HepG2 (cell line): ENCODE measurements around the gene ARHGEF7. TPM values are rescaled to one million over a fixed set of nuclear protein-coding genes. Genes with fewer than 3 reads are reported as not detected.

ENCODE experiments used
- ATAC-seq: fragments of 200-7000 bp; cut with Tn5 transposase; 3 replicates; pipeline ENCODE4 v1.9.1; 2020; ENCODE audit warnings: mild to moderate bottlenecking, moderate library complexity
- BruUV-seq: library from RNA; stranded (reverse); fragments of 400-500 nt; replicated peaks from 2 replicates; lab custom pipeline; 2021; lab: Mats Ljungman, UMichigan
- CTCF ChIA-PET: fragments of 300-600 bp; formaldehyde crosslinking; extraction: SDS; loops from one replicate; lab custom pipeline; 2021; ENCODE audit warnings: low total read pairs, inconsistent platforms, low intra/inter-chr PET ratio; lab: Yijun Ruan, JAX
- POLR2A ChIA-PET: fragments of 350-600 bp; sonication (Branson Sonifier 250); formaldehyde crosslinking; loops from one replicate; lab custom pipeline; 2020; ENCODE audit warnings: antibody characterized with exemption, inconsistent platforms; lab: Yijun Ruan, JAX
- DNase-seq: peaks from one replicate; pipeline ENCODE4 v3.0.0-alpha.2; 2015; ENCODE audit warnings: low spot score
- FAIRE-seq: peaks from 3 replicates; lab custom pipeline; 2011; peaks lifted over from hg19 to GRCh38; lab: Jason Lieb, UNC
- H2AFZ ChIP-seq: one replicate; pipeline ENCODE4 v1.6.1; 2011; ENCODE audit warnings: low read length, inconsistent platforms
- H3K27ac ChIP-seq: fragments of 300-600 bp; 3 replicates; pipeline ENCODE4 v1.8.0; 2011; ENCODE audit warnings: mixed run types, mild to moderate bottlenecking, mixed read lengths, low read length, inconsistent platforms; ENCODE audit not compliant: insufficient read depth; ENCODE audit errors: extremely low read length
- H3K27me3 ChIP-seq, 2 experiments: fragments of 200-600 bp in 1 of 2; 2 replicates in 1 of 2; 3 replicates in 1 of 2; pipeline versions ENCODE4 v1.6.0 to v1.8.0; 2011; ENCODE audit warnings: low read length in 2 of 2, mild to moderate bottlenecking in 2 of 2, moderate library complexity in 2 of 2, inconsistent platforms in 1 of 2; ENCODE audit not compliant: insufficient read depth in 2 of 2, control insufficient read depth in 1 of 2
- H3K36me3 ChIP-seq, 2 experiments: fragments of 200-600 bp in 1 of 2; replicated peaks in 1 of 2; 2 replicates in 1 of 2; 3 replicates in 1 of 2; pipeline versions ENCODE4 v1.5.1 to v1.8.0; 2011; ENCODE audit warnings: low read length in 2 of 2, inconsistent platforms in 1 of 2; ENCODE audit not compliant: insufficient read depth in 2 of 2, control insufficient read depth in 1 of 2
- H3K4me1 ChIP-seq: 2 replicates; pipeline ENCODE4 v1.5.1; 2012; ENCODE audit warnings: low read length, inconsistent platforms; ENCODE audit not compliant: insufficient read depth
- H3K4me2 ChIP-seq: 2 replicates; pipeline ENCODE4 v1.6.0; 2011; ENCODE audit warnings: low read depth, low read length, inconsistent platforms
- H3K4me3 ChIP-seq, 3 experiments: fragments of 200-600 bp in 1 of 3; sonication (generic), shearing (Covaris generic) in 1 of 3; replicated peaks in 1 of 3; 2 replicates each; pipeline ENCODE4 v1.5.1; 2011 to 2016; ENCODE audit warnings: low read length in 3 of 3, inconsistent platforms in 2 of 3, low read depth in 2 of 3, mild to moderate bottlenecking in 2 of 3, control low read depth in 1 of 3, mixed read lengths in 1 of 3; ENCODE audit not compliant: insufficient read depth in 1 of 3
- H3K79me2 ChIP-seq: one replicate; pipeline ENCODE4 v1.6.1; 2011; ENCODE audit warnings: low read length, inconsistent platforms; ENCODE audit not compliant: insufficient read depth
- H3K9ac ChIP-seq: 2 replicates; pipeline ENCODE4 v1.6.0; 2011; ENCODE audit warnings: mild to moderate bottlenecking, low read depth, low read length, inconsistent platforms; ENCODE audit not compliant: insufficient read depth
- H3K9me3 ChIP-seq: 2 replicates; pipeline ENCODE4 v1.5.1; 2012; ENCODE audit warnings: mild to moderate bottlenecking, low read length
- H4K20me1 ChIP-seq: 2 replicates; pipeline ENCODE4 v1.6.0; 2011; ENCODE audit warnings: inconsistent platforms, mild to moderate bottlenecking, low read length, moderate library complexity; ENCODE audit not compliant: insufficient read depth
- BHLHE40 ChIP-seq: IDR thresholded peaks from 2 replicates; pipeline ENCODE4 v1.6.1; 2011; ENCODE audit warnings: low read length, improper control_type of control experiment
- DR1 ChIP-seq: sonication (generic); formaldehyde crosslinking; IDR thresholded peaks from 2 replicates; pipeline ENCODE4 v1.8.0; 2021; ENCODE audit warnings: mild to moderate bottlenecking, missing genetic modification reagents, inconsistent platforms
- MEF2D ChIP-seq: sonication (generic); formaldehyde crosslinking; IDR thresholded peaks from 2 replicates; pipeline ENCODE4 v1.5.1; 2020; ENCODE audit warnings: mild to moderate bottlenecking, missing genetic modification reagents
- MNT ChIP-seq: fragments of 450-650 bp; IDR thresholded peaks from 2 replicates; pipeline ENCODE4 v1.6.1; 2016
- ONECUT2 ChIP-seq: sonication (generic); formaldehyde crosslinking; IDR thresholded peaks from 2 replicates; pipeline ENCODE4 v1.4.0; 2020; ENCODE audit warnings: missing genetic modification reagents
- SOX6 ChIP-seq, 2 experiments: fragments of 450-650 bp in 1 of 2; sonication (generic) in 1 of 2; formaldehyde crosslinking in 1 of 2; IDR thresholded peaks; 2 replicates each; pipeline versions ENCODE4 v1.4.0 to v1.6.1; 2017 to 2020; ENCODE audit warnings: antibody characterized with exemption in 1 of 2, mild to moderate bottlenecking in 1 of 2, missing genetic modification reagents in 1 of 2
- TEF ChIP-seq: sonication (generic); formaldehyde crosslinking; IDR thresholded peaks from 2 replicates; pipeline ENCODE4 v1.5.0; 2020; ENCODE audit warnings: missing genetic modification reagents
- XRCC5 ChIP-seq: fragments of 200-400 bp; formaldehyde crosslinking; optimal IDR thresholded peaks from 2 replicates; pipeline ENCODE3; 2017; ENCODE audit warnings: mild to moderate bottlenecking, low read length
- ZFP41 ChIP-seq: sonication (generic); formaldehyde crosslinking; IDR thresholded peaks from 2 replicates; pipeline ENCODE4 v1.4.0; 2020; ENCODE audit warnings: mild to moderate bottlenecking, missing genetic modification reagents, borderline replicate concordance
- ZNF101 ChIP-seq: sonication (generic); formaldehyde crosslinking; IDR thresholded peaks from 2 replicates; pipeline ENCODE4 v1.4.0; 2020; ENCODE audit warnings: mild to moderate bottlenecking, low read depth, missing genetic modification reagents, borderline replicate concordance
- ZNF142 ChIP-seq: sonication (generic); formaldehyde crosslinking; IDR thresholded peaks from 2 replicates; pipeline ENCODE4 v1.4.0; 2020; ENCODE audit warnings: missing genetic modification reagents
- ZNF251 ChIP-seq: sonication (generic); formaldehyde crosslinking; IDR thresholded peaks from 2 replicates; pipeline ENCODE4 v1.9.0; 2021; ENCODE audit warnings: mild to moderate bottlenecking, missing genetic modification reagents
- ZNF274 ChIP-seq: sonication (generic); formaldehyde crosslinking; IDR thresholded peaks from 2 replicates; pipeline ENCODE4 v1.5.1; 2020; ENCODE audit warnings: mild to moderate bottlenecking, missing genetic modification reagents
- ZNF496 ChIP-seq: sonication (generic); formaldehyde crosslinking; IDR thresholded peaks from 2 replicates; pipeline ENCODE4 v1.8.1; 2023; ENCODE audit warnings: mild to moderate bottlenecking, moderate library complexity, missing genetic modification reagents; ENCODE audit not compliant: insufficient replicate concordance
- ZNF576 ChIP-seq: sonication (generic); formaldehyde crosslinking; IDR thresholded peaks from 2 replicates; pipeline ENCODE4 v1.4.0; 2020; ENCODE audit warnings: mild to moderate bottlenecking, missing genetic modification reagents
- ZNF615 ChIP-seq: sonication (generic); formaldehyde crosslinking; IDR thresholded peaks from 2 replicates; pipeline ENCODE4 v1.5.0; 2020; ENCODE audit warnings: mild to moderate bottlenecking, missing genetic modification reagents, borderline replicate concordance
- ZNF816 ChIP-seq: sonication (generic); formaldehyde crosslinking; IDR thresholded peaks from 2 replicates; pipeline ENCODE4 v1.8.0; 2022; ENCODE audit warnings: missing genetic modification reagents, mild to moderate bottlenecking, borderline replicate concordance
- WGBS: methylation state at CpG from one replicate; pipeline ENCODE4 v1.1.6; 2017; ENCODE audit warnings: low lambda C conversion rate; 5-methylcytosine and 5-hydroxymethylcytosine counted together
- in situ Hi-C: cut with HindIII; loops from 2 replicates; pipeline ENCODE4 v1.10.0; 2017; ENCODE audit warnings: low pct_unique_long_range_greater_than_20kb; ENCODE audit not compliant: extremely low pct_ligation_motif_present
- intact Hi-C: fragments of 100-400 bp; cut with micrococcal nuclease; formaldehyde crosslinking; loops from one replicate; pipeline ENCODE4 v1.10.0; 2022; ENCODE audit not compliant: unreplicated experiment
- polyA plus RNA-seq, 8 experiments: library from polyadenylated mRNA; depleted of rRNA in 3 of 8; stranded (reverse) in 7 of 8; unstranded in 1 of 8; fragments of >200 nt; fragmentation: Illumina TruSeq in 4 of 8; extraction: Trizol in 4 of 8; gene quantifications; 2 replicates each; pipeline versions ENCODE4 v1.2.1 to v1.2.3, GENCODE V29; 2011 to 2016; ENCODE audit warnings: low read depth in 4 of 8, missing spikeins in 1 of 8, mixed read lengths in 1 of 8; ENCODE audit not compliant: insufficient read depth in 1 of 8
- total RNA-seq, 5 experiments: library from RNA; depleted of rRNA; stranded (reverse); fragments of >200 nt; fragmentation: Illumina TruSeq; extraction: Trizol; gene quantifications; 2 replicates each; pipeline ENCODE4 v1.2.3, GENCODE V29; 2016; ENCODE audit warnings: low read depth in 1 of 5

The ARHGEF7 gene
- total and polyA plus RNA-seq, 2 of the 13 experiments (the other 11 are each of a cell fraction or from before 2014, with no cell fraction given) = 15.7 to 22.3 TPM

- no peak overlapping the region for H3K27ac ChIP-seq
- H3K4me2 ChIP-seq = no peak overlapping the region
- in situ Hi-C loops = no loop called here
- intact Hi-C loops = no loop called here
- no TSS peak for BruUV-seq
- no peak for FAIRE-seq
- no peak for ATAC-seq
- H3K4me1 ChIP-seq = peaks cover 9% of the 10 kb centered on the region; the same call in 1 of the 2 replicates
- no peak overlapping the region for H3K9ac ChIP-seq
- H3K27me3 ChIP-seq = no peaks in the 10 kb centered on the region
- ChIA-PET POLR2A (no interaction called here), CTCF (no interaction called here)
- no peak overlapping the region for H2AFZ ChIP-seq
- peak; percentile 36 for DNase-seq
- H3K4me3 ChIP-seq = no peak overlapping the region
- WGBS = 87% methylated on average over 7 of the region's 7 CpGs
- H4K20me1 ChIP-seq = peaks cover 1% of the 10 kb centered on the region
- peaks cover 7 to 68% of the 10 kb centered on the region in 2 experiments; a peak in 4 of 5 replicates for H3K36me3 ChIP-seq
- no peaks in the 10 kb centered on the region for H3K79me2 ChIP-seq
- H3K9me3 ChIP-seq = no peaks in the 10 kb centered on the region
- TF ChIP-seq ZFP41 (CRISPR knock-in tag) (no peak), MEF2D (CRISPR knock-in tag) (0 out of 2 replicates have a peak, but pooled peaks have one; percentile 53), XRCC5 (no peak), DR1 (CRISPR knock-in tag) (no peak), ZNF251 (CRISPR knock-in tag) (no peak), ZNF615 (no peak), ZNF496 (CRISPR knock-in tag) (no peak), BHLHE40 (no peak), MNT (peak; percentile 55), ZNF101 (CRISPR knock-in tag) (no peak), ONECUT2 (CRISPR knock-in tag) (no peak), ZNF576 (CRISPR knock-in tag) (no peak), ZNF274 (CRISPR knock-in tag) (no peak), SOX6 (IDR thresholded peaks at IDR 0.05) (no peak), SOX6 (CRISPR knock-in tag; IDR thresholded peaks at IDR 0.05) (peak; percentile 42; the same call in 1 of the 2 replicates), TEF (CRISPR knock-in tag) (no peak), ZNF816 (no peak), ZNF142 (no peak)
Measured at GRCh38 chr13:111247552-111247951, 132.4 kb downstream of the ARHGEF7 start.
